SK-N-SH (cell line): ENCODE measurements around the gene PLD4. TPM values are rescaled to one million over a fixed set of nuclear protein-coding genes. Genes with fewer than 3 reads are reported as not detected.

ENCODE experiments used
- CTCF ChIA-PET: fragments of 300-600, 350-600 bp; formaldehyde crosslinking; extraction: SDS; loops from one replicate; lab custom pipeline; 2021; lab: Yijun Ruan, JAX
- POLR2A ChIA-PET: fragments of 350-600 bp; sonication (Branson Sonifier 250); formaldehyde crosslinking; extraction: SDS; loops from one replicate; lab custom pipeline; 2020; ENCODE audit warnings: antibody characterized with exemption, inconsistent platforms; lab: Yijun Ruan, JAX
- DNase-seq: peaks from one replicate; pipeline ENCODE4 v3.0.0; 2012
- H2AFZ ChIP-seq: fragments of 200-600 bp; sonication (generic); 2 replicates; pipeline ENCODE4 v1.8.1; 2016; ENCODE audit warnings: antibody characterized with exemption, mild to moderate bottlenecking, low read depth
- H3F3A ChIP-seq: fragments of 200-600 bp; sonication (generic); replicated peaks from 2 replicates; pipeline ENCODE3; 2016; ENCODE audit warnings: antibody characterized with exemption, mild to moderate bottlenecking; ENCODE audit not compliant: insufficient read depth
- H3K27ac ChIP-seq, 2 experiments: fragments of 200-500 bp in 1 of 2; fragments of 200-600 bp in 1 of 2; sonication (Bioruptor generic) in 1 of 2; sonication (generic), shearing (Covaris generic) in 1 of 2; 2 replicates each; pipeline versions ENCODE4 v1.5.1 to v1.6.1; 2014 to 2016; ENCODE audit warnings: low read depth in 2 of 2, inconsistent platforms in 1 of 2, low read length in 1 of 2, mild to moderate bottlenecking in 1 of 2, mixed read lengths in 1 of 2
- H3K27me3 ChIP-seq: fragments of 200-600 bp; sonication (generic), shearing (Covaris generic); 2 replicates; pipeline ENCODE4 v1.6.1; 2016; ENCODE audit warnings: mixed run types; ENCODE audit not compliant: insufficient read depth
- H3K36me3 ChIP-seq, 2 experiments: fragments of 200-500 bp in 1 of 2; fragments of 200-600 bp in 1 of 2; sonication (Bioruptor generic) in 1 of 2; sonication (generic) in 1 of 2; replicated peaks in 1 of 2; 2 replicates each; pipeline versions ENCODE3 to v1.5.1; 2014 to 2016; ENCODE audit warnings: low read length in 1 of 2, mild to moderate bottlenecking in 1 of 2; ENCODE audit not compliant: insufficient read depth in 2 of 2, control insufficient read depth in 1 of 2
- H3K4me1 ChIP-seq, 2 experiments: fragments of 200-500 bp in 1 of 2; fragments of 200-600 bp in 1 of 2; sonication (Bioruptor generic) in 1 of 2; sonication (generic), shearing (Covaris generic) in 1 of 2; 2 replicates each; pipeline versions ENCODE4 v1.5.1 to v1.6.1; 2014 to 2016; ENCODE audit warnings: low read depth in 1 of 2, low read length in 1 of 2, mixed run types in 1 of 2; ENCODE audit not compliant: insufficient read depth in 2 of 2, control insufficient read depth in 1 of 2
- H3K4me2 ChIP-seq: fragments of 200-600 bp; sonication (generic), shearing (Covaris generic); 2 replicates; pipeline ENCODE4 v1.6.1; 2017; ENCODE audit warnings: mixed run types
- H3K4me3 ChIP-seq, 2 experiments: fragments of 200-500 bp in 1 of 2; fragments of 200-600 bp in 1 of 2; sonication (Bioruptor generic) in 1 of 2; sonication (generic), shearing (Covaris generic) in 1 of 2; 2 replicates each; pipeline versions ENCODE4 v1.5.1 to v1.8.1; 2014 to 2016; ENCODE audit warnings: low read depth in 2 of 2, inconsistent platforms in 1 of 2, low read length in 1 of 2, mild to moderate bottlenecking in 1 of 2, mixed read lengths in 1 of 2, moderate library complexity in 1 of 2
- H3K79me2 ChIP-seq: fragments of 200-600 bp; sonication (generic); 2 replicates; pipeline ENCODE4 v1.8.1; 2017; ENCODE audit warnings: mild to moderate bottlenecking; ENCODE audit not compliant: insufficient read depth
- H3K9ac ChIP-seq: fragments of 200-600 bp; sonication (generic); 2 replicates; pipeline ENCODE4 v1.6.1; 2017; ENCODE audit warnings: mixed run types
- H3K9me2 ChIP-seq: fragments of 200-600 bp; sonication (generic); 2 replicates; pipeline ENCODE4 v1.6.1; 2017; ENCODE audit warnings: mixed run types
- H3K9me3 ChIP-seq: fragments of 200-600 bp; sonication (generic); 2 replicates; pipeline ENCODE4 v1.6.1; 2017; ENCODE audit warnings: mixed run types, mild to moderate bottlenecking, moderate library complexity
- H4K20me1 ChIP-seq: fragments of 200-600 bp; sonication (generic); 2 replicates; pipeline ENCODE4 v1.6.1; 2017; ENCODE audit warnings: mild to moderate bottlenecking, mixed run types; ENCODE audit not compliant: insufficient read depth
- CHD2 ChIP-seq: fragments of 150-350 bp; IDR thresholded peaks from 2 replicates; pipeline ENCODE4 v1.6.1; 2018; ENCODE audit warnings: low read length; ENCODE audit not compliant: partially characterized antibody
- CTCF ChIP-seq: fragments of 200-600 bp; sonication (generic); IDR thresholded peaks from 2 replicates; pipeline ENCODE4 v1.6.1; 2017; ENCODE audit warnings: antibody characterized with exemption, mild to moderate bottlenecking, moderate library complexity
- ELF1 ChIP-seq: IDR thresholded peaks from 2 replicates; pipeline ENCODE4 v1.4.0; 2012
- EP300 ChIP-seq, 2 experiments: IDR thresholded peaks; 2 replicates each; pipeline versions ENCODE4 v1.4.0 to v1.6.1; 2012; ENCODE audit warnings: borderline replicate concordance in 1 of 2, low read depth in 1 of 2, low read length in 1 of 2
- FOXJ3 ChIP-seq: sonication (generic); formaldehyde crosslinking; IDR thresholded peaks from 2 replicates; pipeline ENCODE4 v1.5.1; 2020; ENCODE audit warnings: mild to moderate bottlenecking, missing genetic modification reagents
- FOXM1 ChIP-seq: IDR thresholded peaks from 2 replicates; pipeline ENCODE4 v1.4.0; 2012; ENCODE audit warnings: low read depth, mild to moderate bottlenecking
- GABPA ChIP-seq: IDR thresholded peaks from 2 replicates; pipeline ENCODE4 v1.4.0; 2012; ENCODE audit warnings: low read depth, mild to moderate bottlenecking
- JUND ChIP-seq: IDR thresholded peaks from 2 replicates; pipeline ENCODE4 v1.4.0; 2012
- MXI1 ChIP-seq: IDR thresholded peaks from 2 replicates; pipeline ENCODE4 v1.6.1; 2012; ENCODE audit warnings: mild to moderate bottlenecking, low read depth, low read length, improper control_type of control experiment
- RAD21 ChIP-seq: IDR thresholded peaks from 2 replicates; pipeline ENCODE4 v1.6.1; 2012; ENCODE audit warnings: mild to moderate bottlenecking, low read length
- RCOR1 ChIP-seq: fragments of 150-350 bp; IDR thresholded peaks from 2 replicates; pipeline ENCODE4 v1.6.1; 2017; ENCODE audit warnings: antibody characterized with exemption, low read length
- SMC3 ChIP-seq: IDR thresholded peaks from 2 replicates; pipeline ENCODE4 v1.6.1; 2012; ENCODE audit warnings: low read depth, low read length, improper control_type of control experiment
- TEAD4 ChIP-seq: IDR thresholded peaks from 2 replicates; pipeline ENCODE4 v1.4.0; 2012; ENCODE audit warnings: mild to moderate bottlenecking, borderline replicate concordance; ENCODE audit not compliant: insufficient read depth
- YY1 ChIP-seq: IDR thresholded peaks from 2 replicates; pipeline ENCODE4 v1.4.0; 2012; ENCODE audit warnings: low read depth, mild to moderate bottlenecking
- WGBS: methylation state at CpG from one replicate; pipeline ENCODE4 v1.1.6; 2017; ENCODE audit warnings: low lambda C conversion rate; 5-methylcytosine and 5-hydroxymethylcytosine counted together
- polyA plus RNA-seq, 3 experiments: library from polyadenylated mRNA; depleted of rRNA; stranded (reverse); fragments of >200 nt; gene quantifications; 2 replicates each; pipeline ENCODE4 v1.2.3, GENCODE V29; 2012
- TF ChIP-seq, protein P1 (sequence below): IDR thresholded peaks from 2 replicates; pipeline ENCODE4; 2012
- TF ChIP-seq, protein P2 (sequence below): IDR thresholded peaks from 2 replicates; pipeline ENCODE4 v1.4.0; 2012; ENCODE audit warnings: low read depth
- TF ChIP-seq, protein P3 (sequence below): IDR thresholded peaks from 2 replicates; pipeline ENCODE4 v1.4.0; 2012; ENCODE audit warnings: low read depth, borderline replicate concordance
- TF ChIP-seq, protein P4 (sequence below): fragments of 150-350 bp; IDR thresholded peaks from 2 replicates; pipeline ENCODE4 v1.6.1; 2016; ENCODE audit warnings: mild to moderate bottlenecking, low read depth, low read length
- TF ChIP-seq, protein P5 (sequence below): IDR thresholded peaks from 2 replicates; pipeline ENCODE4 v1.4.0; 2012; ENCODE audit warnings: low read depth, borderline replicate concordance

Gene PLD4
- polyA plus RNA-seq, 1 of the 3 experiments (the other 2 are of a cell fraction): 0.02 TPM

DNA sequence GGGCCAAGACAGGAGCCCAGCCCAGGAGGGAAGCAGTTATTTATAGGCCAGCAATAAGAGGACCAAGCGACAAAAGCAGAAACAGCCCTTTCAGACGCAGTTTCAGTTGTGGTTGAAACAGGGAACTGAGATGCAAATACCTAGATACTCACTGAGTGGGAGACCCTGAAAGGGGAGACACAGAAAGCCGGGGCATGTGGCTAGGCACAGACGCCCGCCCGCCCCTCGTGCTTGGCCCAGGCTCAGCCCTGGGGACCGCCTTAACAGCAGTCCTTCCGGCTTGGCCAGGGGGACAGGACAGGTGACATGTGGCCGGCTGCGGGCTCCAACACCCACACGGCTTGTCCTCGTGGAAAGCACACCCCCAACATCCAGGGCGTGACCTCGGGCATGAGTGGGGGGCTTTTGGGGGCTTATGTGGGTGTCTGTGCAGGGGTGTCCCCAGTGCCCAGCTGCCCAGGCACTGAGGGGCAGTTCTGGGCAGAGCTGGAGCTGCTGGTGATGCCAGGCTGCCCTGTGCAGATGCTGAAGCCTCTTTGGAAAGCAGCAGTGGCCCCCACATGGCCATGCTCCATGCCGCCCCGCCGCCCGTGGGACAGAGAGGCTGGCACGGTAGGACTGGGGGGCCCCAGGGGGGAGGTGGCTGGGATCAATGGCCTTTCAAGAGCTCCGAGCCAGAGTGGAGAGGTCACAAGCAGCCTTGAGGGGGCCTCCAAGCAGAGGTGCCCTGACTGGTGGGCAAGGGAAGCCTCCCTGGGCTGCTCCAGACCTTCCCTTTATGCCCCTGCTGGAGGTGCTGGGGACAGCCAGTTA lies 2.1 kb downstream of the PLD4 start:
- DNase-seq: no peak
- H3K4me3 ChIP-seq: no peak overlapping the region
- ChIA-PET POLR2A (no interaction called here), CTCF (interaction anchor here (1.3 to 1.5 kb wide), 2 partner anchors 119 kb away, joined by 3 read pairs; no protein-coding TSS in a partner anchor)
- no peaks in the 10 kb centered on the region for H3K79me2 ChIP-seq
- no peaks in the 10 kb centered on the region for H3K9me3 ChIP-seq
- no peak overlapping the region for H3K27ac ChIP-seq
- H3K36me3 ChIP-seq: no peaks in the 10 kb centered on the region
- 78% methylated on average over 5 of the region's 21 CpGs for WGBS
- H3K4me2 ChIP-seq: no peak overlapping the region
- no peaks in the 10 kb centered on the region; a peak in 1 of 4 replicates for H3K4me1 ChIP-seq
- no peaks in the 10 kb centered on the region for H3K27me3 ChIP-seq
- no peaks in the 10 kb centered on the region for H4K20me1 ChIP-seq
- no peak for TF ChIP-seq SMC3
- no peak for TF ChIP-seq YY1
- TF ChIP-seq, protein P1, sequence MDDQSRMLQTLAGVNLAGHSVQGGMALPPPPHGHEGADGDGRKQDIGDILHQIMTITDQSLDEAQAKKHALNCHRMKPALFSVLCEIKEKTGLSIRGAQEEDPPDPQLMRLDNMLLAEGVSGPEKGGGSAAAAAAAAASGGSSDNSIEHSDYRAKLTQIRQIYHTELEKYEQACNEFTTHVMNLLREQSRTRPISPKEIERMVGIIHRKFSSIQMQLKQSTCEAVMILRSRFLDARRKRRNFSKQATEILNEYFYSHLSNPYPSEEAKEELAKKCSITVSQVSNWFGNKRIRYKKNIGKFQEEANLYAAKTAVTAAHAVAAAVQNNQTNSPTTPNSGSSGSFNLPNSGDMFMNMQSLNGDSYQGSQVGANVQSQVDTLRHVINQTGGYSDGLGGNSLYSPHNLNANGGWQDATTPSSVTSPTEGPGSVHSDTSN: no peak
- TF ChIP-seq CTCF: no peak
- TF ChIP-seq, protein P2, sequence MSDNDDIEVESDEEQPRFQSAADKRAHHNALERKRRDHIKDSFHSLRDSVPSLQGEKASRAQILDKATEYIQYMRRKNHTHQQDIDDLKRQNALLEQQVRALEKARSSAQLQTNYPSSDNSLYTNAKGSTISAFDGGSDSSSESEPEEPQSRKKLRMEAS: no peak
- no peak for TF ChIP-seq ELF1
- no peak for TF ChIP-seq FOXM1
- TF ChIP-seq JUND: no peak
- no peak for TF ChIP-seq FOXJ3 (CRISPR knock-in tag)
- TF ChIP-seq, protein P3, sequence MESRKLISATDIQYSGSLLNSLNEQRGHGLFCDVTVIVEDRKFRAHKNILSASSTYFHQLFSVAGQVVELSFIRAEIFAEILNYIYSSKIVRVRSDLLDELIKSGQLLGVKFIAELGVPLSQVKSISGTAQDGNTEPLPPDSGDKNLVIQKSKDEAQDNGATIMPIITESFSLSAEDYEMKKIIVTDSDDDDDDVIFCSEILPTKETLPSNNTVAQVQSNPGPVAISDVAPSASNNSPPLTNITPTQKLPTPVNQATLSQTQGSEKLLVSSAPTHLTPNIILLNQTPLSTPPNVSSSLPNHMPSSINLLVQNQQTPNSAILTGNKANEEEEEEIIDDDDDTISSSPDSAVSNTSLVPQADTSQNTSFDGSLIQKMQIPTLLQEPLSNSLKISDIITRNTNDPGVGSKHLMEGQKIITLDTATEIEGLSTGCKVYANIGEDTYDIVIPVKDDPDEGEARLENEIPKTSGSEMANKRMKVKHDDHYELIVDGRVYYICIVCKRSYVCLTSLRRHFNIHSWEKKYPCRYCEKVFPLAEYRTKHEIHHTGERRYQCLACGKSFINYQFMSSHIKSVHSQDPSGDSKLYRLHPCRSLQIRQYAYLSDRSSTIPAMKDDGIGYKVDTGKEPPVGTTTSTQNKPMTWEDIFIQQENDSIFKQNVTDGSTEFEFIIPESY: no peak
- no peak for TF ChIP-seq MXI1
- TF ChIP-seq RAD21: no peak
- TF ChIP-seq, protein P4, sequence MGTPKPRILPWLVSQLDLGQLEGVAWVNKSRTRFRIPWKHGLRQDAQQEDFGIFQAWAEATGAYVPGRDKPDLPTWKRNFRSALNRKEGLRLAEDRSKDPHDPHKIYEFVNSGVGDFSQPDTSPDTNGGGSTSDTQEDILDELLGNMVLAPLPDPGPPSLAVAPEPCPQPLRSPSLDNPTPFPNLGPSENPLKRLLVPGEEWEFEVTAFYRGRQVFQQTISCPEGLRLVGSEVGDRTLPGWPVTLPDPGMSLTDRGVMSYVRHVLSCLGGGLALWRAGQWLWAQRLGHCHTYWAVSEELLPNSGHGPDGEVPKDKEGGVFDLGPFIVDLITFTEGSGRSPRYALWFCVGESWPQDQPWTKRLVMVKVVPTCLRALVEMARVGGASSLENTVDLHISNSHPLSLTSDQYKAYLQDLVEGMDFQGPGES: no peak
- TF ChIP-seq, protein P5, sequence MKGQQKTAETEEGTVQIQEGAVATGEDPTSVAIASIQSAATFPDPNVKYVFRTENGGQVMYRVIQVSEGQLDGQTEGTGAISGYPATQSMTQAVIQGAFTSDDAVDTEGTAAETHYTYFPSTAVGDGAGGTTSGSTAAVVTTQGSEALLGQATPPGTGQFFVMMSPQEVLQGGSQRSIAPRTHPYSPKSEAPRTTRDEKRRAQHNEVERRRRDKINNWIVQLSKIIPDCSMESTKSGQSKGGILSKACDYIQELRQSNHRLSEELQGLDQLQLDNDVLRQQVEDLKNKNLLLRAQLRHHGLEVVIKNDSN: no peak
- no peak for TF ChIP-seq EP300 (IDR thresholded peaks at IDR 0.05; ENCODE audit: borderline replicate concordance in 1 of 2, low read depth in 1 of 2, low read length in 1 of 2)
- TF ChIP-seq GABPA: no peak
- TF ChIP-seq TEAD4: no peak
- no peak for TF ChIP-seq CHD2
- TF ChIP-seq RCOR1: no peak
- no peak overlapping the region for H3K9ac ChIP-seq
- no peaks in the 10 kb centered on the region for H3F3A ChIP-seq
- no peaks in the 10 kb centered on the region for H3K9me2 ChIP-seq
- H2AFZ ChIP-seq: no peak overlapping the region
